H1 (cell line): ENCODE results near the gene TNS1. TPM values are rescaled to one million over a fixed set of nuclear protein-coding genes. Genes with fewer than 3 reads are reported as not detected.

ENCODE experiments used
- CTCF ChIA-PET: fragments of 300-600 bp; sonication (Branson Sonifier 250); formaldehyde crosslinking; loops from one replicate; lab custom pipeline; 2021; ENCODE audit not compliant: partially characterized antibody; lab: Charles Lee
- POLR2A ChIA-PET: fragments of 300-600 bp; sonication (Branson Sonifier 250); formaldehyde crosslinking; loops from one replicate; lab custom pipeline; 2021; ENCODE audit warnings: inconsistent platforms; ENCODE audit not compliant: partially characterized antibody; lab: Charles Lee
- DNase-seq, 2 experiments: peaks; one replicate each; pipeline versions ENCODE4 v3.0.0 to v3.0.0-alpha.2; 2010 to 2022; ENCODE audit warnings: low spot score in 2 of 2, low read depth in 1 of 2, mixed read lengths in 1 of 2
- FAIRE-seq: peaks from 2 replicates; lab custom pipeline; 2011; peaks lifted over from hg19 to GRCh38; lab: Jason Lieb, UNC
- H2AFZ ChIP-seq: 2 replicates; pipeline ENCODE4 v1.8.1; 2012; ENCODE audit warnings: low read length, inconsistent platforms
- H2AK5ac ChIP-seq: 2 replicates; pipeline ENCODE4 v1.6.1; 2013; ENCODE audit warnings: low read depth, low read length
- H2BK120ac ChIP-seq: replicated peaks from 2 replicates; pipeline ENCODE3; 2013; ENCODE audit warnings: low read depth, low read length, inconsistent platforms
- H2BK12ac ChIP-seq: 2 replicates; pipeline ENCODE4 v1.6.1; 2013; ENCODE audit warnings: low read depth, low read length
- H2BK15ac ChIP-seq: 2 replicates; pipeline ENCODE4 v1.6.1; 2013; ENCODE audit warnings: low read length
- H2BK20ac ChIP-seq: 2 replicates; pipeline ENCODE4 v1.6.1; 2013; ENCODE audit warnings: low read length
- H2BK5ac ChIP-seq: 2 replicates; pipeline ENCODE4 v1.6.1; 2013; ENCODE audit warnings: low read depth, low read length
- H3K14ac ChIP-seq: 2 replicates; pipeline ENCODE4 v1.6.1; 2013; ENCODE audit warnings: inconsistent platforms; ENCODE audit not compliant: insufficient read length
- H3K18ac ChIP-seq: 2 replicates; pipeline ENCODE4 v1.6.1; 2013; ENCODE audit warnings: low read length; ENCODE audit errors: extremely low read depth
- H3K23ac ChIP-seq: 2 replicates; pipeline ENCODE4 v1.6.1; 2013; ENCODE audit warnings: inconsistent platforms; ENCODE audit not compliant: insufficient read length
- H3K23me2 ChIP-seq: 2 replicates; pipeline ENCODE4 v1.6.1; 2013; ENCODE audit warnings: low read depth, low read length
- H3K27ac ChIP-seq: 2 replicates; pipeline ENCODE4 v1.6.1; 2011; ENCODE audit warnings: low read depth, low read length, inconsistent platforms
- H3K27me3 ChIP-seq, 4 experiments: replicated peaks in 1 of 4; 1 replicate in 1 of 4; 2 replicates in 3 of 4; pipeline versions ENCODE4 v1.6.1 to v1.8.1; 2011 to 2013; ENCODE audit warnings: low read length in 3 of 4, mild to moderate bottlenecking in 3 of 4, inconsistent platforms in 2 of 4, mixed read lengths in 2 of 4, moderate library complexity in 1 of 4; ENCODE audit not compliant: control insufficient read depth in 3 of 4, insufficient read depth in 3 of 4; ENCODE audit errors: extremely low read depth in 1 of 4
- H3K36me3 ChIP-seq, 4 experiments: 2 replicates each; pipeline versions ENCODE4 v1.6.1 to v1.8.1; 2011 to 2013; ENCODE audit warnings: mild to moderate bottlenecking in 4 of 4, low read length in 3 of 4, moderate library complexity in 2 of 4, control low read depth in 1 of 4, inconsistent platforms in 1 of 4; ENCODE audit not compliant: insufficient read depth in 4 of 4, control insufficient read depth in 2 of 4
- H3K4ac ChIP-seq: replicated peaks from 2 replicates; pipeline ENCODE3; 2013; ENCODE audit warnings: low read length, low read depth, mixed read lengths, inconsistent platforms; ENCODE audit not compliant: insufficient read length
- H3K4me1 ChIP-seq, 4 experiments: replicated peaks in 1 of 4; 1 replicate in 1 of 4; 2 replicates in 3 of 4; pipeline versions ENCODE4 v1.6.1 to v1.8.1; 2011 to 2013; ENCODE audit warnings: low read length in 3 of 4, inconsistent platforms in 2 of 4, mixed read lengths in 1 of 4; ENCODE audit not compliant: insufficient read depth in 4 of 4, control insufficient read depth in 3 of 4
- H3K4me2 ChIP-seq, 2 experiments: 2 replicates each; pipeline versions ENCODE4 v1.6.1 to v1.8.1; 2011 to 2013; ENCODE audit warnings: low read depth in 2 of 2, low read length in 2 of 2, control low read depth in 1 of 2, inconsistent platforms in 1 of 2, mild to moderate bottlenecking in 1 of 2; ENCODE audit not compliant: insufficient read depth in 1 of 2
- H3K4me3 ChIP-seq, 4 experiments: fragments of 200-600, 300-600 bp in 1 of 4; sonication (generic), shearing (Covaris generic), sonication (Bioruptor Twin) in 1 of 4; 2 replicates each; pipeline versions ENCODE4 v1.5.1 to v1.8.1; 2011 to 2016; ENCODE audit warnings: low read length in 4 of 4, low read depth in 3 of 4, control low read depth in 2 of 4, inconsistent platforms in 2 of 4, mild to moderate bottlenecking in 2 of 4, mixed read lengths in 1 of 4, moderate library complexity in 1 of 4; ENCODE audit not compliant: insufficient read depth in 2 of 4; ENCODE audit errors: extremely low read depth in 1 of 4
- H3K56ac ChIP-seq: replicated peaks from 2 replicates; pipeline ENCODE3; 2013; ENCODE audit warnings: low read depth, mild to moderate bottlenecking, mixed read lengths, low read length, inconsistent platforms; ENCODE audit not compliant: insufficient read length
- H3K79me1 ChIP-seq: 2 replicates; pipeline ENCODE4 v1.6.1; 2013; ENCODE audit warnings: low read depth, low read length, control low read depth
- H3K79me2 ChIP-seq, 2 experiments: 2 replicates each; pipeline versions ENCODE4 v1.6.1 to v1.8.1; 2012 to 2013; ENCODE audit warnings: low read length in 2 of 2, mild to moderate bottlenecking in 2 of 2, inconsistent platforms in 1 of 2; ENCODE audit not compliant: insufficient read depth in 2 of 2, control insufficient read depth in 1 of 2
- H3K9ac ChIP-seq, 4 experiments: replicated peaks in 1 of 4; 1 replicate in 1 of 4; 2 replicates in 3 of 4; pipeline versions ENCODE4 v1.6.1 to v1.8.1; 2011 to 2013; ENCODE audit warnings: low read depth in 3 of 4, low read length in 3 of 4, control low read depth in 2 of 4, mild to moderate bottlenecking in 2 of 4, moderate library complexity in 2 of 4, inconsistent platforms in 1 of 4; ENCODE audit errors: extremely low read depth in 1 of 4
- H3K9me3 ChIP-seq, 2 experiments: 2 replicates each; pipeline versions ENCODE4 v1.6.1 to v1.8.1; 2012 to 2013; ENCODE audit warnings: mild to moderate bottlenecking in 2 of 2, moderate library complexity in 2 of 2, control low read depth in 1 of 2, inconsistent platforms in 1 of 2, low read depth in 1 of 2, low read length in 1 of 2, mixed read lengths in 1 of 2; ENCODE audit not compliant: insufficient read depth in 2 of 2
- H4K20me1 ChIP-seq, 2 experiments: replicated peaks in 1 of 2; 2 replicates each; pipeline versions ENCODE3 to v1.8.1; 2011 to 2013; ENCODE audit warnings: inconsistent platforms in 2 of 2, low read length in 2 of 2, mild to moderate bottlenecking in 1 of 2; ENCODE audit not compliant: insufficient read depth in 2 of 2, control insufficient read depth in 1 of 2
- H4K5ac ChIP-seq: 2 replicates; pipeline ENCODE4 v1.6.1; 2013; ENCODE audit warnings: low read length, low read depth, mixed read lengths, inconsistent platforms; ENCODE audit not compliant: insufficient read length
- H4K8ac ChIP-seq: 2 replicates; pipeline ENCODE4 v1.8.0; 2013; ENCODE audit warnings: mild to moderate bottlenecking, moderate library complexity, low read length, inconsistent platforms; ENCODE audit not compliant: insufficient read depth; ENCODE audit errors: extremely low read depth
- H4K91ac ChIP-seq: replicated peaks from 2 replicates; pipeline ENCODE3; 2013; ENCODE audit warnings: low read length, mixed read lengths, inconsistent platforms; ENCODE audit not compliant: insufficient read length
- EP300 ChIP-seq, 2 experiments: IDR thresholded peaks; 1 replicate in 1 of 2; 2 replicates in 1 of 2; pipeline ENCODE4 v1.6.1; 2011 to 2012; ENCODE audit warnings: low read depth in 2 of 2, low read length in 2 of 2, mild to moderate bottlenecking in 2 of 2, borderline replicate concordance in 1 of 2, inconsistent platforms in 1 of 2, moderate library complexity in 1 of 2
- GTF2F1 ChIP-seq: IDR thresholded peaks from 2 replicates; pipeline ENCODE4 v1.6.1; 2012; ENCODE audit warnings: low read depth, low read length, improper control_type of control experiment, borderline replicate concordance
- KDM4A ChIP-seq: IDR thresholded peaks from one replicate; pipeline ENCODE4 v1.7.1; 2012; ENCODE audit warnings: low read depth, mild to moderate bottlenecking, moderate library complexity, low read length, inconsistent platforms; ENCODE audit not compliant: severe bottlenecking
- KDM5A ChIP-seq: fragments of 200-600 bp; IDR thresholded peaks from 2 replicates; pipeline ENCODE4 v1.7.1; 2012; ENCODE audit warnings: mild to moderate bottlenecking, low read length, inconsistent platforms, mixed read lengths
- NRF1 ChIP-seq: IDR thresholded peaks from 2 replicates; pipeline ENCODE4 v1.6.1; 2011; ENCODE audit warnings: mild to moderate bottlenecking, low read depth, low read length, improper control_type of control experiment
- PHF8 ChIP-seq: fragments of 200-600 bp; sonication (generic); conservative IDR thresholded peaks from 2 replicates; pipeline ENCODE4 v1.7.1; 2012; ENCODE audit warnings: low read depth, mild to moderate bottlenecking, inconsistent platforms, low read length, moderate library complexity
- POLR2A ChIP-seq, 2 experiments: IDR thresholded peaks; 1 replicate in 1 of 2; 2 replicates in 1 of 2; pipeline ENCODE4 v1.6.1; 2011; ENCODE audit warnings: low read depth in 2 of 2, low read length in 2 of 2, mild to moderate bottlenecking in 2 of 2; ENCODE audit errors: control extremely low read depth in 1 of 2
- POLR2AphosphoS5 ChIP-seq: IDR thresholded peaks from 2 replicates; pipeline ENCODE4 v1.6.1; 2011; ENCODE audit warnings: low read depth, low read length
- RBBP5 ChIP-seq: IDR thresholded peaks from 2 replicates; pipeline ENCODE4 v1.7.1; 2012; ENCODE audit warnings: low read depth, mild to moderate bottlenecking, inconsistent platforms, low read length, moderate library complexity, borderline replicate concordance
- TAF7 ChIP-seq: optimal IDR thresholded peaks from 2 replicates; pipeline ENCODE3; 2011; ENCODE audit warnings: low read depth, mild to moderate bottlenecking, inconsistent platforms, low read length, moderate library complexity, borderline replicate concordance
- WGBS, 2 experiments: shearing (Covaris generic) in 1 of 2; methylation state at CpG; one replicate each; pipeline versions ENCODE4 v1.1.6 to v1.1.7; 2013 to 2015; ENCODE audit warnings: low lambda C conversion rate in 2 of 2, mixed read lengths in 2 of 2, inconsistent platforms in 1 of 2, low coverage in 1 of 2, missing lambda C conversion rate in 1 of 2; ENCODE audit not compliant: insufficient replicate concordance in 2 of 2, insufficient coverage in 1 of 2, insufficient read length in 1 of 2; ENCODE audit errors: extremely low coverage in 1 of 2, missing lambda C conversion rate in 1 of 2; 5-methylcytosine and 5-hydroxymethylcytosine counted together
- polyA plus RNA-seq, 7 experiments: library from polyadenylated mRNA; depleted of rRNA in 3 of 7; stranded (reverse) in 5 of 7; unstranded in 2 of 7; fragments of >200 nt in 5 of 7; fragments of 200-250 nt in 2 of 7; gene quantifications; 1 replicate in 5 of 7; 2 replicates in 1 of 7; 4 replicates in 1 of 7; pipeline versions ENCODE4 v1.2.1 to v1.2.3, GENCODE V29; 2011 to 2013; ENCODE audit warnings: missing spikeins in 2 of 7, mixed read lengths in 2 of 7
- total RNA-seq: library from RNA; stranded (reverse); fragmentation: NEBNext Ultra II Directional; extraction: Animal tissue kit (Norgen Biotek cat#: 25700); gene quantifications from 2 replicates; pipeline ENCODE4 v1.2.1, GENCODE V29; 2021
- TF ChIP-seq, protein P1 (sequence below): IDR thresholded peaks from 2 replicates; pipeline ENCODE4 v1.6.1; 2012; ENCODE audit warnings: low read length, inconsistent platforms
- TF ChIP-seq, protein P2 (sequence below): IDR thresholded peaks from 2 replicates; pipeline ENCODE4 v1.6.1; 2012; ENCODE audit warnings: inconsistent platforms

TNS1 gene
- total and polyA plus RNA-seq, 2 of the 8 experiments (the other 6 are each of a cell fraction or from before 2014, with no cell fraction given), result 1.5 to 5.1 TPM

DNA sequence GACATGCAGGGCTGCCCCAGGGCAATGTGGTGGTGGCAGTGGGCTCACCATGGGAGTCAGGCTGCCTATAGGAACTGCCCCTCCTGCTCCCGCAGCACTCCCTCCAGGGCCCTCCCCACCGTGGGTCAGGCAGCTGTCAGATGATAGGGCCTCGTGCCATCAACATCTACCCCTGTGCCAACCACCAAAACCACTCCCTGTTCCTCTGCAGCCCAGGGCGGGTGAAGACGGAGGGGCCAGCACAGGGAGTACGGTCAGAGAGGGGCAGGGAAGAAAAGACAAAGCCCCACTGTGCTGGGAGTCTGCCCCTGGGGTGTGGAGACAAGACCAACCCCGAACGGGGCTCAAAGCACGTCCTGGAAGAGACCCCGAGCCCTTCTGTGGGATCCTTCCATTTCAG is 97.4 kb downstream of the TNS1 start:
- H3K79me1 ChIP-seq, result no peaks in the 10 kb centered on the region
- H2BK120ac ChIP-seq, result no peak overlapping the region
- no peak for FAIRE-seq
- H3K4me1 ChIP-seq, result peaks cover 0 to 4% (median 2%) of the 10 kb centered on the region in 4 experiments; a peak in 3 of 7 replicates
- WGBS, 2 experiments, result 83% methylated on average over 9 of the region's 10 CpGs; no CpG with 5 or more reads in 1 of the 2 experiments
- no peak overlapping the region for H3K23ac ChIP-seq
- H2BK5ac ChIP-seq, result no peak overlapping the region
- no peaks in the 10 kb centered on the region for H3K36me3 ChIP-seq
- no peak overlapping the region for H3K4me2 ChIP-seq
- no peak overlapping the region for H3K27ac ChIP-seq
- TF ChIP-seq POLR2AphosphoS5, result no peak
- no peak for TF ChIP-seq KDM4A
- no peak for TF ChIP-seq PHF8
- TF ChIP-seq EP300 (IDR thresholded peaks at IDR 0.05; ENCODE audit: borderline replicate concordance in 1 of 2, low read depth in 2 of 2, low read length in 2 of 2), result no peak
- no peak for TF ChIP-seq POLR2A (IDR thresholded peaks at IDR 0.05; ENCODE audit: control extremely low read depth in 1 of 2, low read depth in 2 of 2, low read length in 2 of 2)
- no peak for TF ChIP-seq NRF1
- no peak for TF ChIP-seq GTF2F1
- TF ChIP-seq TAF7, result no peak
- TF ChIP-seq, protein P1, sequence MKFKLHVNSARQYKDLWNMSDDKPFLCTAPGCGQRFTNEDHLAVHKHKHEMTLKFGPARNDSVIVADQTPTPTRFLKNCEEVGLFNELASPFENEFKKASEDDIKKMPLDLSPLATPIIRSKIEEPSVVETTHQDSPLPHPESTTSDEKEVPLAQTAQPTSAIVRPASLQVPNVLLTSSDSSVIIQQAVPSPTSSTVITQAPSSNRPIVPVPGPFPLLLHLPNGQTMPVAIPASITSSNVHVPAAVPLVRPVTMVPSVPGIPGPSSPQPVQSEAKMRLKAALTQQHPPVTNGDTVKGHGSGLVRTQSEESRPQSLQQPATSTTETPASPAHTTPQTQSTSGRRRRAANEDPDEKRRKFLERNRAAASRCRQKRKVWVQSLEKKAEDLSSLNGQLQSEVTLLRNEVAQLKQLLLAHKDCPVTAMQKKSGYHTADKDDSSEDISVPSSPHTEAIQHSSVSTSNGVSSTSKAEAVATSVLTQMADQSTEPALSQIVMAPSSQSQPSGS, result no peak
- TF ChIP-seq, protein P2, sequence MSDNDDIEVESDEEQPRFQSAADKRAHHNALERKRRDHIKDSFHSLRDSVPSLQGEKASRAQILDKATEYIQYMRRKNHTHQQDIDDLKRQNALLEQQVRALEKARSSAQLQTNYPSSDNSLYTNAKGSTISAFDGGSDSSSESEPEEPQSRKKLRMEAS, result no peak
- TF ChIP-seq KDM5A, result no peak
- TF ChIP-seq RBBP5, result no peak
- no peak overlapping the region for H4K5ac ChIP-seq
- H3K9ac ChIP-seq, result no peak overlapping the region
- no peak overlapping the region for H4K8ac ChIP-seq
- no peak overlapping the region for H2BK20ac ChIP-seq
- H3K27me3 ChIP-seq, result no peaks in the 10 kb centered on the region
- H2BK15ac ChIP-seq, result no peak overlapping the region
- no peaks in the 10 kb centered on the region for H3K79me2 ChIP-seq
- H3K18ac ChIP-seq, result no peak overlapping the region
- H3K4ac ChIP-seq, result no peak overlapping the region
- H4K20me1 ChIP-seq, result no peaks in the 10 kb centered on the region
- H2AK5ac ChIP-seq, result no peak overlapping the region
- H3K14ac ChIP-seq, result no peak overlapping the region
- H2BK12ac ChIP-seq, result no peak overlapping the region
- no peak overlapping the region for H3K56ac ChIP-seq
- CTCF ChIA-PET, result interaction anchor here (0.8 to 14.9 kb wide), 6 partner anchors 12 to 165 kb away, joined by 3 to 207 read pairs (median 9); no protein-coding TSS in a partner anchor
- DNase-seq, result no peak
- H3K23me2 ChIP-seq, result no peaks in the 10 kb centered on the region
- no peak overlapping the region for H4K91ac ChIP-seq
- H3K9me3 ChIP-seq, result no peaks in the 10 kb centered on the region
- H2AFZ ChIP-seq, result no peak overlapping the region
- POLR2A ChIA-PET, result interaction anchor here (1.2 kb wide), 1 partner anchor 16 kb away, joined by 3 read pairs; no protein-coding TSS in a partner anchor
- no peak overlapping the region for H3K4me3 ChIP-seq
